Effector CD4-positive, alpha-beta T cell (primary cell): ENCODE data around the gene ARRDC2.
"Not testable (repeated sequence)": the region's sequence is repeated elsewhere in the genome, so short reads cannot be mapped to it uniquely, and the experiment has no call there.

Source experiments
- DNase-seq: peaks from one replicate; pipeline ENCODE4 v3.0.0-alpha.2; 2020

ARRDC2 gene

GRCh38 chr19:18017275-18018083, 9.5 kb downstream of the ARRDC2 start:
- DNase-seq: no peak

GRCh38 chr19:18020212-18021085, 12.5 kb downstream of the ARRDC2 start:
- DNase-seq: no peak

DNA sequence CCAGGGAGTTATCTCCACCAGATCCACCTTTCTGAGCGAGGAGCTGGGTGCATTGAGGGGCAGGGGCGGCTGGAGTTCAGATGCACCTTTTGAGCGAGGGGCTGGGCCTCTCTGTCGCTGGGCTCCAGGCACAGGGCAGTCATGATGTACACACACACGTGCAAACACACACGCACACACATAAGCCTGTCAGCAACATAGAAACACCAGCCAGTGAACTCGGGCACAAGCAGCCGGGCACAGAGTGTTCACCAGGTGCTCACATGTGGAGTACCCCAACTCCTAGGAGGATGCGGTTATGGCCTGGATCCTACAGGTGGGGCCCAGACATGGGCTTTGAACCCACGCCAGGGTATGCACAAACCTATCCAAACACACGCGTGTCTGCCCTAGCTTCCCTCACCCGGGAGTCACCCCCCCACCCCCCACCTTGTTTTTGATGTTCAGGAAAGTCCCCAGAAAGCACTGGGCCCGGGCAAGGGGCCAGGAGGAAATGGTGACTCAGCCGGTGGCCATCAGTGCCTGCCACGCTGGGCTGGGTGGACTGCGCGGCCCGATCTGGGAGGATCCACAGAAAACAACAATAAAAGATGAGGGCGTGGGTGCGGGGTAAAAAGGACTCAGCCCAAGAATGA, 13.3 kb downstream of the ARRDC2 start:
- peak; percentile 72 for DNase-seq

- peak; percentile 76 for DNase-seq
Observed at GRCh38 chr19:18023622-18024251, 15.8 kb downstream of the ARRDC2 start.

- DNase-seq: no peak
Observed at GRCh38 chr19:18027151-18027550, 19.2 kb downstream of the ARRDC2 start.

GRCh38 chr19:18029617-18030338, 21.8 kb downstream of the ARRDC2 start:
- DNase-seq: no peak

DNA sequence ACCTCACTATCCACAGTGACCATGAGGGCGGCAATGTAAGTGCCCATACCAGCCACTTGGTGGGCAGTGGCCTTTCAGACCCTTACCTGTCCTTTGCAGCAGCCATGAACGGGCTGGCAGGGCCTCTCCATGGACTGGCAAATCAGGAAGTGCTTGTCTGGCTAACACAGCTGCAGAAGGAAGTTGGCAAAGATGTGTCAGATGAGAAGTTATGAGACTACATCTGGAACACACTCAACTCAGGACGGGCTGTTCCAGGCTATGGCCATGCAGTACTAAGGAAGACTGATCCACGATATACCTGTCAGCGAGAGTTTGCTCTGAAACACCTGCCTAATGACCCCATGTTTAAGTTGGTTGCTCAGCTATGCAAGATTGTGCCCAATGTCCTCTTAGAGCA, 23.4 kb downstream of the ARRDC2 start:
- not testable (repeated sequence) for DNase-seq

- DNase-seq: not testable (repeated sequence)
Observed at GRCh38 chr19:18032102-18032501, 24.1 kb downstream of the ARRDC2 start.

DNA sequence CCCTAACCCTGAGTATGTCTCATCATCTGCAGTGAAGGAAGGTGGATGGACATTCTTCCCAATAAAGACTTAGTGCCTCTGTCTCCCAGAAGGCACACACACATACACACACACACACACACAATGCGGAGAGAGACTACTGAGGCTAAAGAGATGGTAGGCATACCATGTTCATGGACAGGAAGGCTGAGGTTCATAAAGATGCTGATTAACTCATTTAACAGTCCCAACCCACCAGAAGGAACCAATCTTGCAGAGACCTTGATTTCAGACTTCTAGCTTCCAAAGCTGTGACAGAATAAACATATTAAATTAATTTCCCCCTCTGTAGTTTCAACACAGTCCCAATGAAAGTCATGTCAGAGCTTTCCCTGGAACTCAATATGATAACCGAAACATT, 33.1 kb downstream of the ARRDC2 start:
- no peak for DNase-seq

DNA sequence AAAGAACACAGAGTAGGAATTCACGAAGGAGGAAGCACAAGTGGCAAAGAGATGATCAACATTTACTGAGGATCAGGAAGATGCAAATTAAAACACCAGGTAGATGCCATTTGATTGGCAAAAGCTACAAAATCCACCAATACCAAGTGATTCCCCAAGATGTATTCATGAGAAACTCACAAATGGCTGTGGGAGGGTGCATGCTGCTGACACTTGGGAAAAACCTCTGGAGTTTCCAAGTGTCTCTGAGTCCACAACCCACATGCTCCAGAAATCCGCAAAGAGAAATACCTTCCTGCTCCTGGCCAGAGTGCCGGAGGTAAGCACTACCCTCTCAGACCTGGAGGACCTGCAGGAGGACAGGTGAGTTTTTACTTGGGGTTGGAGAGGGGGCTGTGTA, 35.7 kb downstream of the ARRDC2 start:
- no peak for DNase-seq

DNA sequence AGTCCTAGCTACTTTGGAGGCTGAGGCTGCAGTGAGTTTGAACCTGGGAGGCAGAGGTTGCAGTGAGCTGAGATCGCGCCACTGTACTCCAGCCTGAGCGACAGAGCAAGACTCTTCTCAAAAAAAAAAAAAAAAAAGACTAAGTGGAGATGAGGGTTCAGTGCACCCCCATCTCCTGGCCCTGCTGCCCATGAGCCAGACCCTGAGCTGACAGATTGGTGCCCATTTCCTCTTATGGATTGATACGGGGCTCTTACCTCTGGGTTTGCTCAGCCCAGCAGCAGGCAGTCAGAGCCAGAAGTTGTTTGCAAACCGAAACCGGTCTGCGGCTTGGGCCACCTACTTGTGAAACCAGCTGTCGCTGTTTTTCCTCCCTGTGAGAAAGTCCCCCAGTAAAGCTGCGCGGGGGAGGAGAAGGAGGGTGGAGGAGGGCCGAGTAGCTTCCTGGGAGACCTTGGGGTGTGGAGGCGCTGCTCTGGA, 36.9 kb downstream of the ARRDC2 start:
- peak; percentile 77 for DNase-seq

DNA sequence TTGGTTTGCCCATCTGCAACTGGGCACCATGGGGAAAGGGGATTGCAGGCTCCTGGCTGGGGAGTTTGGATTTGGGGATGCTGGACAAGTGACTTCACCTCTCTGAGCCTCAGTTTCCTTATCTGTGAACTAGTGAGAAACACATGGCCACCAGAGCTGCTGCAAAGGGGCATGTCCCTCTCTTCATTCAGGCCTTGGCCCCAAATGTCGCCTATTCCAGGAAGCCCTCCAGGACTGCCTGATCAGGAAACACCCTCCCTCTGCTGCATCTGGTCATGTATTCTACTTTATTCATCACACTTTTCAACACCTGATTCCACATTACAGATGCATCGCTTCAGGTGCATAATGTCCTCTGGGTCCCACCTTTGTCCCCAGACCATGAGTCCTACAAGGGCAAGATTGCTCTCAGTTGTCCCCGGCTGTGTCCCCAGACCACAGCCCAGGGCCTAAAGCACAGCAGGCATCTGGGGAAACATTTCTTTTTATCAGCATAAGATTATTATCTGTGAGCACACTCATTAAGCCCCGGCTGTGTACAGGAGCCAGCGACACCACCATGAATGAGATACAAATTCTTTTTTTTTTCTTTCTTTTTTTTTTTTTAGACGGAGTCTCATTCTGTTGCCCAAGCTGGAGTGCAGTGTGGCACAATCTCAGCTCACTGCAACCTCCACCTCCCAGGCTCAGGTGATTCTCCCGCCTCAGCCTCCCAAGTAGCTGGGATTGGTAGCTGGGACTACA, 37.5 kb downstream of the ARRDC2 start:
- no peak for DNase-seq

DNA sequence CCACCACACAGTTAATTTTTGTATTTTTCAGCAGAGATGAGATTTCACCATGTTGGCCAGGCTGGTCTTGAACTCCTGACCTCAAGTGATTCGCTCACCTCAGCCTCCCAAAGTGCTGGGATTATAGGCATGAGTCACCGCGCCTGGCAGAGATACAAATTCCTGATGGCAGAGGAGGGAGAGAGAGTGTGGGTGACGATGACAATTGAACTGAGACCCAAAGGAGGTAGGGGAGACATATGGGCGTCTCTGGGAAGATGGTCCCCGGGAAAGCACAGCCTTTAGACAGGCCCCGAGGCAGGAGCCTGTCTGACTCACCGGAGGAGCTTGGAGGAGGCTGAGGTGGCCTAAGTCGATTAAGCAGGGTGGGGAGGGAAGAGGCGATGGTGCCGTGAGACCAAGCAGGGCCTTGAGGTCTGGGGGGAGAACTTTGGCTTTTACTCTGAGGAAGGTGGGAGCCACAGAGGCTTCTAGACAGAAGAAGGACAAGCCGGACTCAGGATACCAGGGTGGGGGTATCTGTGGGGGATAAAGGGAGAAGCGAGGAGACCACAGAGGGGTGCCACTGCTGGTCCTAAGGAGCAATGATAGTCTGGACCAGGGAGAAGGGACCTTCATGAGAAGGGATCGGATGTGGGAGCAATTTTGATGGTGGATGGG, 38.2 kb downstream of the ARRDC2 start:
- DNase-seq: no peak

GRCh38 chr19:18049385-18049784, 41.4 kb downstream of the ARRDC2 start:
- DNase-seq: no peak

DNA sequence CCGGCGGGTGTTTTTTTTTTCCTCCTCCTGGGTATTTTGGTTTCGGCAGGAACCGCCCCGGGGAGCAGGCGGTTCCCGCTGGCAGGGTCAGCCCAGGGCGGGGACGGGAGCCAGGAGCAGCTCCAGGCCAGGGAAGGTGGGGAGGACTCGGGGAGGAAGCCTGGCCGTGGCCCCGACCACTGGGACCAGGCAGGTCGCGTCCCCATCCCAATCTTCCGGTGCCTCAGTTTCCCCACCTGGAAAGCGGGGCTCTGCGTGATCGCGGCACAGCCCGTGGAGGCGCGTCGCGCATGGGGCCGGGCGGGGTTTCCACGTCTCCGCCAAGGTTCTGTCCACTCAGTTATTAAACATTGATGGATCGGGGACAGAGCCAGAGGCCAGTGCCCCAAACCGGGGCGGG, 43.9 kb downstream of the ARRDC2 start:
- DNase-seq: no peak

GRCh38 chr19:18053576-18054219, 45.7 kb downstream of the ARRDC2 start:
- DNase-seq: no peak

- no peak for DNase-seq
Observed at GRCh38 chr19:18055967-18056366, 48.0 kb downstream of the ARRDC2 start.

DNA sequence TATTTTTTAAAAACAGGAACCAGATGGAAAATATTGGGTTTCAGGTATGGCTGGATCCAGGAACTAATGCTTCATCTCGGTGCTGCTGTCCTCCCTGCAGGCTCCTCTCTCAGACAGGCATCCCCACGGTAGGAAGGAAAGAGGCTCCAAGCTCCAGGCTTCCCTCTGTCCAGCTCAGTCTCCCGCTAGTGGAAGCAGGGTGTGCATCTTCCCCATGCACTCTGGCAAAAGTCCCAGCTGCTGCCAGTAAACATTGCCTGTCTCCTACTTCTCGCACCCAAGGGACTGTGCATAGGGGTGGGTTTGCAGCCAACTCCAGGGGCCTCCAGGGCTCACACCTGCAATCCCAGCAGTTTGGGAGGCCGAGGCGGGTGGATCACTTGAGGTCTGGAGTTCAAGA, 49.6 kb downstream of the ARRDC2 start:
- no peak for DNase-seq

GRCh38 chr19:18058208-18059009, 50.4 kb downstream of the ARRDC2 start:
- peak; percentile 80 for DNase-seq
